Measurements from ENCODE around the gene NEK5. TPM values are rescaled to one million over a fixed set of nuclear protein-coding genes. Genes with fewer than 3 reads are reported as not detected.

Gene NEK5
- total and polyA plus RNA-seq, 2 experiments from 2014 or later, result 0.73 to 1.3 TPM

- Histone ChIP-seq H3K36me3 (ENCODE audit: insufficient read depth) (0 out of 2 replicates have a peak, but pooled peaks cover 4% of the 10 kb centered on the region), H2AFZ (no peak overlapping the region), H3K9me2 (ENCODE audit: insufficient read depth) (no peaks in the 10 kb centered on the region), H3K4me2 (no peak overlapping the region), H4K20me1 (replicated peaks; ENCODE audit: insufficient read depth) (no peaks in the 10 kb centered on the region), H3F3A (replicated peaks; ENCODE audit: low read depth) (no peaks in the 10 kb centered on the region), H3K27ac (ENCODE audit: low read depth) (no peak overlapping the region), H3K79me2 (replicated peaks; ENCODE audit: insufficient read depth) (no peaks in the 10 kb centered on the region), H3K27me3 (ENCODE audit: insufficient read depth) (no peaks in the 10 kb centered on the region), H3K4me3 (no peak overlapping the region), H3K4me1 (ENCODE audit: insufficient read depth) (no peaks in the 10 kb centered on the region)
- H3K27me3 Mint-ChIP-seq (ENCODE audit: insufficient read depth, low read depth, poor library complexity), result no peaks in the 10 kb centered on the region
- H3K4me3 Mint-ChIP-seq, result no peak overlapping the region
- H3K27ac Mint-ChIP-seq, result no peak overlapping the region
- ATAC-seq (no peak), DNase-seq (ENCODE audit: low spot score) (peak; percentile 28)
- peaks cover 56% of the 10 kb centered on the region for H3K36me3 Mint-ChIP-seq (ENCODE audit: low read depth)
- H3K4me1 Mint-ChIP-seq, result no peaks in the 10 kb centered on the region
- TF ChIP-seq ZNF114 (CRISPR knock-in tag; IDR thresholded peaks at IDR 0.05) (no peak), ZNF331 (CRISPR knock-in tag; IDR thresholded peaks at IDR 0.05; ENCODE audit: low read depth) (no peak), EZH2phosphoT487 (IDR thresholded peaks at IDR 0.05; ENCODE audit: unreplicated experiment) (no peak), ETS1 (IDR thresholded peaks at IDR 0.05) (no peak), POLR2AphosphoS5 (IDR thresholded peaks at IDR 0.05; ENCODE audit: low read depth) (no peak), JUNB (IDR thresholded peaks at IDR 0.05; ENCODE audit: unreplicated experiment) (no peak), EZH2 (IDR thresholded peaks at IDR 0.05; ENCODE audit: low read depth, unreplicated experiment) (no peak), CREB1 (CRISPR knock-in tag; IDR thresholded peaks at IDR 0.05; ENCODE audit: low read depth) (no peak), ZNF462 (CRISPR knock-in tag; IDR thresholded peaks at IDR 0.05) (no peak), REST (IDR thresholded peaks at IDR 0.05; ENCODE audit: unreplicated experiment) (no peak)
- H3K9me3 Mint-ChIP-seq, result peaks cover 82% of the 10 kb centered on the region
Observed at GRCh38 chr13:52067237-52067636, 61.6 kb downstream of the NEK5 start.

Data from GM23338 (cell line).